SK-N-SH (cell line): Measurements from ENCODE around the gene ATP6V0A1. TPM values are rescaled to one million over a fixed set of nuclear protein-coding genes. Genes with fewer than 3 reads are reported as not detected.
"Not testable (repeated sequence)": the region's sequence is repeated elsewhere in the genome, so short reads cannot be mapped to it uniquely, and the experiment has no call there.

Source experiments
- CTCF ChIA-PET: fragments of 300-600, 350-600 bp; formaldehyde crosslinking; extraction: SDS; loops from one replicate; lab custom pipeline; 2021; lab: Yijun Ruan, JAX
- POLR2A ChIA-PET: fragments of 350-600 bp; sonication (Branson Sonifier 250); formaldehyde crosslinking; extraction: SDS; loops from one replicate; lab custom pipeline; 2020; ENCODE audit warnings: antibody characterized with exemption, inconsistent platforms; lab: Yijun Ruan, JAX
- DNase-seq: peaks from one replicate; pipeline ENCODE4 v3.0.0; 2012
- H2AFZ ChIP-seq: fragments of 200-600 bp; sonication (generic); 2 replicates; pipeline ENCODE4 v1.8.1; 2016; ENCODE audit warnings: antibody characterized with exemption, mild to moderate bottlenecking, low read depth
- H3F3A ChIP-seq: fragments of 200-600 bp; sonication (generic); replicated peaks from 2 replicates; pipeline ENCODE3; 2016; ENCODE audit warnings: antibody characterized with exemption, mild to moderate bottlenecking; ENCODE audit not compliant: insufficient read depth
- H3K27ac ChIP-seq, 2 experiments: fragments of 200-500 bp in 1 of 2; fragments of 200-600 bp in 1 of 2; sonication (Bioruptor generic) in 1 of 2; sonication (generic), shearing (Covaris generic) in 1 of 2; 2 replicates each; pipeline versions ENCODE4 v1.5.1 to v1.6.1; 2014 to 2016; ENCODE audit warnings: low read depth in 2 of 2, inconsistent platforms in 1 of 2, low read length in 1 of 2, mild to moderate bottlenecking in 1 of 2, mixed read lengths in 1 of 2
- H3K27me3 ChIP-seq: fragments of 200-600 bp; sonication (generic), shearing (Covaris generic); 2 replicates; pipeline ENCODE4 v1.6.1; 2016; ENCODE audit warnings: mixed run types; ENCODE audit not compliant: insufficient read depth
- H3K36me3 ChIP-seq, 2 experiments: fragments of 200-500 bp in 1 of 2; fragments of 200-600 bp in 1 of 2; sonication (Bioruptor generic) in 1 of 2; sonication (generic) in 1 of 2; replicated peaks in 1 of 2; 2 replicates each; pipeline versions ENCODE3 to v1.5.1; 2014 to 2016; ENCODE audit warnings: low read length in 1 of 2, mild to moderate bottlenecking in 1 of 2; ENCODE audit not compliant: insufficient read depth in 2 of 2, control insufficient read depth in 1 of 2
- H3K4me1 ChIP-seq, 2 experiments: fragments of 200-500 bp in 1 of 2; fragments of 200-600 bp in 1 of 2; sonication (Bioruptor generic) in 1 of 2; sonication (generic), shearing (Covaris generic) in 1 of 2; 2 replicates each; pipeline versions ENCODE4 v1.5.1 to v1.6.1; 2014 to 2016; ENCODE audit warnings: low read depth in 1 of 2, low read length in 1 of 2, mixed run types in 1 of 2; ENCODE audit not compliant: insufficient read depth in 2 of 2, control insufficient read depth in 1 of 2
- H3K4me2 ChIP-seq: fragments of 200-600 bp; sonication (generic), shearing (Covaris generic); 2 replicates; pipeline ENCODE4 v1.6.1; 2017; ENCODE audit warnings: mixed run types
- H3K4me3 ChIP-seq, 2 experiments: fragments of 200-500 bp in 1 of 2; fragments of 200-600 bp in 1 of 2; sonication (Bioruptor generic) in 1 of 2; sonication (generic), shearing (Covaris generic) in 1 of 2; 2 replicates each; pipeline versions ENCODE4 v1.5.1 to v1.8.1; 2014 to 2016; ENCODE audit warnings: low read depth in 2 of 2, inconsistent platforms in 1 of 2, low read length in 1 of 2, mild to moderate bottlenecking in 1 of 2, mixed read lengths in 1 of 2, moderate library complexity in 1 of 2
- H3K79me2 ChIP-seq: fragments of 200-600 bp; sonication (generic); 2 replicates; pipeline ENCODE4 v1.8.1; 2017; ENCODE audit warnings: mild to moderate bottlenecking; ENCODE audit not compliant: insufficient read depth
- H3K9ac ChIP-seq: fragments of 200-600 bp; sonication (generic); 2 replicates; pipeline ENCODE4 v1.6.1; 2017; ENCODE audit warnings: mixed run types
- H3K9me2 ChIP-seq: fragments of 200-600 bp; sonication (generic); 2 replicates; pipeline ENCODE4 v1.6.1; 2017; ENCODE audit warnings: mixed run types
- H3K9me3 ChIP-seq: fragments of 200-600 bp; sonication (generic); 2 replicates; pipeline ENCODE4 v1.6.1; 2017; ENCODE audit warnings: mixed run types, mild to moderate bottlenecking, moderate library complexity
- H4K20me1 ChIP-seq: fragments of 200-600 bp; sonication (generic); 2 replicates; pipeline ENCODE4 v1.6.1; 2017; ENCODE audit warnings: mild to moderate bottlenecking, mixed run types; ENCODE audit not compliant: insufficient read depth
- WGBS: methylation state at CpG from one replicate; pipeline ENCODE4 v1.1.6; 2017; ENCODE audit warnings: low lambda C conversion rate; 5-methylcytosine and 5-hydroxymethylcytosine counted together
- polyA plus RNA-seq, 3 experiments: library from polyadenylated mRNA; depleted of rRNA; stranded (reverse); fragments of >200 nt; gene quantifications; 2 replicates each; pipeline ENCODE4 v1.2.3, GENCODE V29; 2012
- TF ChIP-seq, protein P1 (sequence below): IDR thresholded peaks from 2 replicates; pipeline ENCODE4 v1.4.0; 2012; ENCODE audit warnings: low read depth, borderline replicate concordance

ATP6V0A1 gene
- polyA plus RNA-seq, 1 of the 3 experiments (the other 2 are of a cell fraction) = 31.7 TPM

DNA sequence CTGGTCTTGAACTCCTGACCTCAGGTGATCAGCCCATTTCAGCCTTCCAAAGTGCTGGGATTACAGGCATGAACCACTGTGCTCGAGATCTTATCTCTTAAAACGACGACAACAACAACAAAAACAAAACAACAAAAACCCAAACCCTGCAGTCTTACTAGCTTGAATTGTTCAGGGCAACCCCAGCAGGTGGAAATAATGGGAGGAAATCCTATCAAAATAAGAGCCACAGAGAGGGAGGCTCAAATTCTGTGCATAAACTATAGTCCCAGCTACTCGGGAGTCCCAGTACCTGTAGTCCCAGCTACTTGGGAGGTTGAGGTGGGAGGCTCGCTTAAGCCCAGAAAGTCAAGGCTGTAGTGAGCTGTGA, 16.5 kb upstream of the ATP6V0A1 start:
- Histone ChIP-seq H2AFZ (no peak overlapping the region), H3K36me3 (no peaks in the 10 kb centered on the region), H3K27me3 (no peaks in the 10 kb centered on the region), H4K20me1 (no peaks in the 10 kb centered on the region), H3K4me3 (no peak overlapping the region), H3K9me3 (no peaks in the 10 kb centered on the region)
- CTCF ChIA-PET = no interaction called here
- TF ChIP-seq, protein P1, sequence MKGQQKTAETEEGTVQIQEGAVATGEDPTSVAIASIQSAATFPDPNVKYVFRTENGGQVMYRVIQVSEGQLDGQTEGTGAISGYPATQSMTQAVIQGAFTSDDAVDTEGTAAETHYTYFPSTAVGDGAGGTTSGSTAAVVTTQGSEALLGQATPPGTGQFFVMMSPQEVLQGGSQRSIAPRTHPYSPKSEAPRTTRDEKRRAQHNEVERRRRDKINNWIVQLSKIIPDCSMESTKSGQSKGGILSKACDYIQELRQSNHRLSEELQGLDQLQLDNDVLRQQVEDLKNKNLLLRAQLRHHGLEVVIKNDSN = no peak
- TF ChIP-seq, all 33 proteins: peak for 0
- no peaks in the 10 kb centered on the region for H3K79me2 ChIP-seq
- H3K4me2 ChIP-seq = no peak overlapping the region
- H3F3A ChIP-seq = no peaks in the 10 kb centered on the region
- DNase-seq = no peak
- H3K9me2 ChIP-seq = no peaks in the 10 kb centered on the region
- POLR2A ChIA-PET = interaction anchor here (0.7 kb wide), 1 partner anchor 1080 kb away, joined by 7 read pairs; no protein-coding TSS in a partner anchor
- no peaks in the 10 kb centered on the region for H3K4me1 ChIP-seq
- H3K27ac ChIP-seq = no peak overlapping the region
- H3K9ac ChIP-seq = no peak overlapping the region
- 56% methylated on average over 5 of the region's 5 CpGs for WGBS

- H3K4me2 ChIP-seq, H3K27me3 ChIP-seq, H3K9me3 ChIP-seq, H2AFZ ChIP-seq, DNase-seq, H4K20me1 ChIP-seq, POLR2A ChIA-PET, H3K79me2 ChIP-seq, H3F3A ChIP-seq, H3K36me3 ChIP-seq, H3K9me2 ChIP-seq, H3K4me3 ChIP-seq, CTCF ChIA-PET, H3K9ac ChIP-seq, H3K27ac ChIP-seq, H3K4me1 ChIP-seq: not testable (repeated sequence)
- whole genome bisulfite sequencing = 88% methylated on average over 15 of the region's 27 CpGs
These were observed 9.5 kb upstream of the ATP6V0A1 start for GRCh38 chr17:42449176-42449575.

- H2AFZ ChIP-seq, H3K27ac ChIP-seq, H4K20me1 ChIP-seq, POLR2A ChIA-PET, H3K9me2 ChIP-seq, H3K9me3 ChIP-seq, H3K4me2 ChIP-seq, H3K4me1 ChIP-seq, CTCF ChIA-PET, H3K36me3 ChIP-seq, H3K4me3 ChIP-seq, H3K9ac ChIP-seq, DNase-seq, H3K27me3 ChIP-seq, H3F3A ChIP-seq, H3K79me2 ChIP-seq: not testable (repeated sequence)
- WGBS = no CpG with 5 or more reads among the region's 2 CpGs
These were observed 8.8 kb upstream of the ATP6V0A1 start for GRCh38 chr17:42449838-42450237.

- H3K27me3 ChIP-seq, H2AFZ ChIP-seq, POLR2A ChIA-PET, H3F3A ChIP-seq, H3K79me2 ChIP-seq, H3K9me2 ChIP-seq, H3K4me3 ChIP-seq, H3K27ac ChIP-seq, H4K20me1 ChIP-seq, H3K9ac ChIP-seq, DNase-seq, H3K9me3 ChIP-seq, H3K4me2 ChIP-seq, H3K36me3 ChIP-seq, H3K4me1 ChIP-seq: not testable (repeated sequence)
- CTCF ChIA-PET = interaction anchor here (1.6 to 2.1 kb wide), 2 partner anchors 23 to 45 kb away, joined by 5 read pairs; no protein-coding TSS in a partner anchor
- 70% methylated on average over 5 of the region's 5 CpGs for WGBS
These were observed 7.4 kb upstream of the ATP6V0A1 start for GRCh38 chr17:42451270-42451669.
